Naive thymus-derived CD4-positive, alpha-beta T cell (primary cell): ENCODE measurements around the gene TTC7B. TPM values are rescaled to one million over a fixed set of nuclear protein-coding genes. Genes with fewer than 3 reads are reported as not detected.

Experiments used
- ATAC-seq: fragments of 150-1000 bp; cut with Tn5 transposase; 2 replicates; pipeline ENCODE4 v1.10.0; 2021; ENCODE audit warnings: mild to moderate bottlenecking, moderate library complexity
- CTCF ChIA-PET: fragments of 350-600 bp; sonication (Branson Sonifier 250); formaldehyde crosslinking; loops from one replicate; lab custom pipeline; 2021; ENCODE audit warnings: antibody characterized with exemption; lab: Charles Lee
- POLR2A ChIA-PET: fragments of 350-600 bp; sonication (Branson Sonifier 250); formaldehyde crosslinking; loops from one replicate; lab custom pipeline; 2021; ENCODE audit warnings: antibody characterized with exemption, inconsistent platforms; lab: Charles Lee
- DNase-seq, 9 donors: peaks; one replicate each; pipeline versions ENCODE4 v3.0.0 to v3.0.0-alpha.2; 2020 to 2022; ENCODE audit warnings: mixed read lengths in 1 of 9
- H3K27ac ChIP-seq: one replicate; pipeline ENCODE4 v1.7.0; 2013; ENCODE audit warnings: mild to moderate bottlenecking, low read depth, low read length, moderate library complexity
- H3K27me3 ChIP-seq, 2 donors: one replicate each; pipeline ENCODE4 v1.7.0; 2013; ENCODE audit warnings: low read length in 2 of 2, mild to moderate bottlenecking in 2 of 2, moderate library complexity in 2 of 2; ENCODE audit not compliant: control insufficient read depth in 2 of 2, insufficient read depth in 2 of 2
- H3K36me3 ChIP-seq, 3 experiments: 1 replicate in 2 of 3; 2 replicates in 1 of 3; pipeline ENCODE4 v1.7.0; 2013; ENCODE audit warnings: low read length in 3 of 3, mild to moderate bottlenecking in 3 of 3, moderate library complexity in 1 of 3; ENCODE audit not compliant: insufficient read depth in 3 of 3, control insufficient read depth in 2 of 3
- H3K4me1 ChIP-seq, 2 donors: one replicate each; pipeline ENCODE4 v1.7.0; 2013; ENCODE audit warnings: low read length in 2 of 2, mild to moderate bottlenecking in 2 of 2, moderate library complexity in 1 of 2; ENCODE audit not compliant: control insufficient read depth in 2 of 2, insufficient read depth in 2 of 2
- H3K4me3 ChIP-seq: 2 replicates; pipeline ENCODE4 v1.7.0; 2013; ENCODE audit warnings: mild to moderate bottlenecking, low read length
- H3K9me3 ChIP-seq, 3 experiments: 1 replicate in 2 of 3; 2 replicates in 1 of 3; pipeline ENCODE4 v1.7.0; 2013; ENCODE audit warnings: low read length in 3 of 3; ENCODE audit not compliant: control insufficient read depth in 2 of 3
- H3K27ac Mint-ChIP-seq, 9 donors: one replicate each; pipeline ENCODE4 v1.8.0; 2020 to 2022; ENCODE audit warnings: mixed read lengths in 9 of 9, mild to moderate bottlenecking in 8 of 9, moderate library complexity in 5 of 9, inconsistent platforms in 2 of 9
- H3K27me3 Mint-ChIP-seq, 5 donors: one replicate each; pipeline ENCODE4 v1.8.0; 2021 to 2022; ENCODE audit warnings: mixed read lengths in 5 of 5, mild to moderate bottlenecking in 1 of 5
- H3K36me3 Mint-ChIP-seq, 5 donors: one replicate each; pipeline ENCODE4 v1.8.0; 2020 to 2022; ENCODE audit warnings: mixed read lengths in 5 of 5, mild to moderate bottlenecking in 3 of 5, inconsistent platforms in 1 of 5
- H3K4me1 Mint-ChIP-seq, 7 donors: one replicate each; pipeline ENCODE4 v1.8.0; 2020 to 2022; ENCODE audit warnings: mixed read lengths in 7 of 7, mild to moderate bottlenecking in 3 of 7, inconsistent platforms in 1 of 7
- H3K4me3 Mint-ChIP-seq, 10 donors: one replicate each; pipeline ENCODE4 v1.8.0; 2020 to 2022; ENCODE audit warnings: mild to moderate bottlenecking in 10 of 10, mixed read lengths in 10 of 10, moderate library complexity in 6 of 10, inconsistent platforms in 2 of 10
- H3K9me3 Mint-ChIP-seq, 11 donors: one replicate each; pipeline ENCODE4 v1.8.0; 2020 to 2022; ENCODE audit warnings: mixed read lengths in 11 of 11, mild to moderate bottlenecking in 4 of 11, inconsistent platforms in 1 of 11, moderate library complexity in 1 of 11
- intact Hi-C, 2 donors: fragments of 100-400 bp; cut with micrococcal nuclease; formaldehyde crosslinking; loops; one replicate each; pipeline ENCODE4 v1.15.1; 2023
- polyA plus RNA-seq, 2 donors: library from polyadenylated mRNA; unstranded; fragments of 300-500 nt; fragmentation: Illumina TruSeq; gene quantifications; one replicate each; pipeline ENCODE4 v1.2.3, GENCODE V29; 2021
- total RNA-seq, 6 experiments: library from RNA in 5 of 6; stranded (reverse) in 5 of 6; gene quantifications; 1 replicate in 5 of 6; 2 replicates in 1 of 6; pipeline ENCODE4 v1.2.3 and lab custom pipeline; 2021 to 2026

TTC7B gene
- total and polyA plus RNA-seq, 7 experiments from 2014 or later = 0.08 to 9.5 (median 3.4) TPM; not detected in 2

DNA sequence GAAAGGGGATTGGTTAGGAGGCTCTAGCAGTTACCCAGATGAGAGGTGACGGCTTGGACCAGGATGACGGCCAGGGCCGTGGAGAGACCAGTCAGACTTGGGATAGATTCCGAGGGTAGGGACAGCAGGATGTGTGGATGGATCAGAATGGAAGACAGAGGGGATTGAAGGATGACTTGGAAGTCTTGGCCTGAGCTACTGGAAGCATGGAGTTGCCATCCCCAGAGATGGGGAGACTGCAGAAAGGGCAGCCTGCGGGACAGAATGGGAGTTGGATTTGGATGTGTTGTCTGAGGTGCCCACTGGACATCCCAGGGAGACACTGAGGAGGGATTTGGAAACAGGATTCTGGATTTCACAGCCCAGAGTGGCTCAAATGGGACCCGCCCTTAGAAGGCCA lies 317.1 kb downstream of the TTC7B start:
- DNase-seq = no peak
- Histone ChIP-seq H3K4me3 (no peak overlapping the region), H3K4me1 (no peaks in the 10 kb centered on the region), H3K36me3 (no peaks in the 10 kb centered on the region), H3K9me3 (no peaks in the 10 kb centered on the region), H3K27me3 (no peaks in the 10 kb centered on the region), H3K27ac (no peak overlapping the region)
- Mint-ChIP-seq H3K4me1 (peaks cover 0 to 17% (median 6%) of the 10 kb centered on the region in 7 donors), H3K4me3 (no peak overlapping the region), H3K9me3 (peaks cover 0 to 12% (median 0%) of the 10 kb centered on the region in 11 donors), H3K36me3 (peaks cover 0 to 3% (median 0%) of the 10 kb centered on the region in 5 donors), H3K27ac (peak overlapping the region in 1 of 9 donors; percentile 74), H3K27me3 (peaks cover 4 to 44% (median 25%) of the 10 kb centered on the region in 5 donors)
- POLR2A ChIA-PET = no interaction called here
- CTCF ChIA-PET = no interaction called here
- intact Hi-C loops = no loop called here
- no peak for ATAC-seq

DNA sequence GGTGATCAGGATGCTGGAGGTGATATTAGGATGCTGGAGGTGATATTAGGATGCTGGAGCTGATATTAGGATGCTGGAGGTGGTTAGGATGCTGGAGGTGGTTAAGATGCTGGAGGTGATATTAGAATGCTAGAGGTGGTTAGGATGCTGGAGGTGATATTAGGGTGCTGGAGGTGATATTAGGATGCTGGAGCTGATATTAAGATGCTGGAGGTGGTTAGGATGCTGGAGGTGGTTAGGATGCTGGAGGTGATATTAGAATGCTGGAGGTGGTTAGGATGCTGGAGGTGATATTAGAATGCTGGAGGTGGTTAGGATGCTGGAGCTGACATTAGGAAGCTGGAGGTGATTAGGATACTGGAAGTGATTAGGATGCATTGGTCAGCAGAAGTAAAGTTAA lies 318.0 kb downstream of the TTC7B start:
- Histone ChIP-seq H3K27ac (no peak overlapping the region), H3K36me3 (no peaks in the 10 kb centered on the region), H3K9me3 (no peaks in the 10 kb centered on the region), H3K4me3 (no peak overlapping the region), H3K27me3 (no peaks in the 10 kb centered on the region), H3K4me1 (no peaks in the 10 kb centered on the region)
- POLR2A ChIA-PET = no interaction called here
- peaks cover 4 to 41% (median 25%) of the 10 kb centered on the region in 5 donors for H3K27me3 Mint-ChIP-seq
- CTCF ChIA-PET = no interaction called here
- peak overlapping the region in 1 of 9 donors; percentile 39 for H3K27ac Mint-ChIP-seq
- intact Hi-C loops = no loop called here
- DNase-seq (no peak), ATAC-seq (no peak)
- peaks cover 0 to 17% (median 6%) of the 10 kb centered on the region in 7 donors for H3K4me1 Mint-ChIP-seq
- peaks cover 0 to 12% (median 0%) of the 10 kb centered on the region in 11 donors for H3K9me3 Mint-ChIP-seq
- H3K4me3 Mint-ChIP-seq = no peak overlapping the region
- H3K36me3 Mint-ChIP-seq = peaks cover 0 to 3% (median 0%) of the 10 kb centered on the region in 5 donors

DNA sequence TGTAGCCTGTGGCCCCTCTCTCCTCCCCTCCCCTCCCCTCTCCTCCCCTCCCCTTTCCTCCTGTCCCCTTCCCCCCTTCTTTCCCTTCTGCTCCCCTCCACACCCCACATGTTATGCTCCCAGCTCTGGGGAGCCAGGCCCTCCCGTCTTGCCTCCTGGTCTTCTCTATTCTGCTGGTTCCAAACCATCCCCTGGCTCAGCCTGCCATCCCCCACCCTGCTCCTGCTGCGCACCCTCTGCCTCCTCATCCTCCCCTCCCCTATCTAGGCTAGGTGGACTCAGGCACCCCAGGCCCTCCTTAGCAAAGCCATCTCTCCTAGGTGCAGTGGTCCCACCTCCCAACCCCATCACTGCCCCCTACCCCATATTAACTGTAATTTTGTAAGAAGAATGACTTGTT lies 319.9 kb downstream of the TTC7B start:
- ChIA-PET POLR2A (no interaction called here), CTCF (no interaction called here)
- intact Hi-C loops = no loop called here
- ATAC-seq (no peak), DNase-seq (no peak)
- Histone ChIP-seq H3K4me3 (no peak overlapping the region), H3K27me3 (no peaks in the 10 kb centered on the region), H3K9me3 (no peaks in the 10 kb centered on the region), H3K4me1 (no peaks in the 10 kb centered on the region), H3K27ac (no peak overlapping the region), H3K36me3 (no peaks in the 10 kb centered on the region)
- no peaks in the 10 kb centered on the region for H3K36me3 Mint-ChIP-seq
- H3K27me3 Mint-ChIP-seq = peaks cover 0 to 26% (median 11%) of the 10 kb centered on the region in 5 donors
- peaks cover 0 to 7% (median 0%) of the 10 kb centered on the region in 11 donors for H3K9me3 Mint-ChIP-seq
- no peak overlapping the region for H3K4me3 Mint-ChIP-seq
- peaks cover 0 to 12% (median 6%) of the 10 kb centered on the region in 7 donors for H3K4me1 Mint-ChIP-seq
- no peak overlapping the region for H3K27ac Mint-ChIP-seq

DNA sequence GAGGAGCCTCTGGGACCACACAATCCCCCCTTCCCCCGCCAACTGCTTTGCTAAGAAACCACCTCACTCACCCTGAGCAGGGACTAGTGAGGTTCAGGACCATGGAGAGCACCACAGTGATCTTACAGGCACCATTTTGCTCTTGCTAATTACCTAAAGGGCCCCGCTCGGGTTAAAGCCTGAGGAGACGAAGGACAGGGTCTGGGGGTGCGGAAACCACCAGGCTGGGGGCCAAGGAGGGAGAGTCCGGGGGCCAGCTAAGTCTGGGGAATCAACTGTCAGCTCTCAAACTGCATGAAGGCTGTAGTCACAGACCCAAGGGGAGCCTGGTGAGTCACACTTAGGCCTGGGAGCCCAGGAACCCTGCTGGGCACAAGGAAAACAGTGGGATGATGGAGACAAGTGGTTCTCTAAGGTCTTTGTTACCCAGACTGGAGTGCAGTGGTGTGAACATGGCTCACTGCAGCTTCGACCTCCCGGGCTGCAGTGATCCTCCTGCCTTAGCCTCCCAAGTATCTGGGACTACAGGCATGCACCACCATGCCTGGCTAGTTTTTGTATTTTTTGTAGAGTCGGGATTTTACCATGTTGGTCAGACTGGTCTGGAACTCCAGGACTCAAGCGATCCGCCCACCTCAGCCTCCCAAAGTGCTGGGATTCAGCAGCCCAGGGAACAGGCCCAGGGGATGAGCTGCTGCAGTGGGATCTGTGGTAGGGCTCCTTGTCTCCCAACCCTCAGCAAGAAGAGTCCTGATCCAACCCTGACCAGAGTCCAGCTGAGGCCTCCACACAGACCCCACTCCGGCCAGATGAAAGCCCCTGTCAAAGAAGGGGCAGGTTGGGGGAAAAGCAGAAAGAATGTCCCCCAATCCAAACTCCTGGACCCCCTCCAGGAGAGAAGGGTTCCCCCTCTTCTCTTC lies 320.6 kb downstream of the TTC7B start:
- ChIA-PET CTCF (no interaction called here), POLR2A (no interaction called here)
- Mint-ChIP-seq H3K9me3 (peaks cover 0 to 7% (median 0%) of the 10 kb centered on the region in 11 donors), H3K4me3 (no peak overlapping the region), H3K4me1 (peaks cover 0 to 10% (median 4%) of the 10 kb centered on the region in 7 donors), H3K27me3 (peaks cover 0 to 27% (median 11%) of the 10 kb centered on the region in 5 donors), H3K27ac (no peak overlapping the region), H3K36me3 (no peaks in the 10 kb centered on the region)
- peak in 8 of 9 donors; percentile 20 to 60 (median 40) for DNase-seq
- ATAC-seq = peak; percentile 55
- intact Hi-C loops = no loop called here
- no peaks in the 10 kb centered on the region for H3K4me1 ChIP-seq
- H3K27me3 ChIP-seq = no peaks in the 10 kb centered on the region
- H3K4me3 ChIP-seq = no peak overlapping the region
- no peaks in the 10 kb centered on the region for H3K36me3 ChIP-seq
- no peak overlapping the region for H3K27ac ChIP-seq
- no peaks in the 10 kb centered on the region for H3K9me3 ChIP-seq

DNA sequence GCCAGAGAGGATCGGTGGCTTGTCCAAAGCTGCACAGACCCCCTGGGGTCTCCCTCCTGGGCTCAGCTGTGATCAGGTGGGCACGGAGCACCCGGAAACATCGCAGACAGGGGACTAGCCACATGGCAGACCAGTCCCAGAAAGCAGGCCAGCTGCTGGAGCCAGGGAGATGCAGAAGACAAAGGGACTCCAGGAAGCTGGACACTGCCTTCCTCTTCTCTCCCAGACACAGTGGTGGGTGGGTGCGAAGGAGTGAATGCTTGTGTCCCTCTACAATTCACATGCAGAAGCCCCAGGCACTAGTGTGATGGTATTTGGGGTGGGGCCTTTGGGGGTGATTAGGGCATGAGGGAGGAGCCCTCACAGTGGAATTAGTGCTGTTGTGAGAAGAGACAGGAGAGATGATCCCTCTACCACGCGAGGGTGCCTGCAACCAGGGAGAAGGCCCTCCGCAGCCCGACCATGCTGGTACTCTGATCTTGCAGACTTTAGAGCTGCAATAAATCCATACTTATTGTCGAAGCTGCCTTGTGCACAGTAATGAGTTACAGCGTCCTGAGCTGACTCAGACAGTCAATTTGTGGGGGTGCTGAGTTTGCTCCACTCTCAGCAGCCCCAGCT lies 324.2 kb downstream of the TTC7B start:
- peaks cover 0 to 7% (median 0%) of the 10 kb centered on the region in 11 donors for H3K9me3 Mint-ChIP-seq
- no peaks in the 10 kb centered on the region for H3K27me3 ChIP-seq
- DNase-seq (no peak), ATAC-seq (no peak)
- no peaks in the 10 kb centered on the region for H3K36me3 Mint-ChIP-seq
- no peak overlapping the region for H3K27ac Mint-ChIP-seq
- no peaks in the 10 kb centered on the region for H3K36me3 ChIP-seq
- ChIA-PET CTCF (interaction anchor here (0.7 kb wide), 1 partner anchor 92 kb away, joined by 3 read pairs; no protein-coding TSS in a partner anchor), POLR2A (no interaction called here)
- H3K4me3 ChIP-seq = no peak overlapping the region
- no peaks in the 10 kb centered on the region for H3K4me1 ChIP-seq
- H3K9me3 ChIP-seq = no peaks in the 10 kb centered on the region
- peaks cover 0 to 2% (median 0%) of the 10 kb centered on the region in 7 donors for H3K4me1 Mint-ChIP-seq
- intact Hi-C loops = no loop called here
- no peak overlapping the region for H3K27ac ChIP-seq
- no peak overlapping the region for H3K4me3 Mint-ChIP-seq
- H3K27me3 Mint-ChIP-seq = peaks cover 0 to 7% (median 0%) of the 10 kb centered on the region in 5 donors

DNA sequence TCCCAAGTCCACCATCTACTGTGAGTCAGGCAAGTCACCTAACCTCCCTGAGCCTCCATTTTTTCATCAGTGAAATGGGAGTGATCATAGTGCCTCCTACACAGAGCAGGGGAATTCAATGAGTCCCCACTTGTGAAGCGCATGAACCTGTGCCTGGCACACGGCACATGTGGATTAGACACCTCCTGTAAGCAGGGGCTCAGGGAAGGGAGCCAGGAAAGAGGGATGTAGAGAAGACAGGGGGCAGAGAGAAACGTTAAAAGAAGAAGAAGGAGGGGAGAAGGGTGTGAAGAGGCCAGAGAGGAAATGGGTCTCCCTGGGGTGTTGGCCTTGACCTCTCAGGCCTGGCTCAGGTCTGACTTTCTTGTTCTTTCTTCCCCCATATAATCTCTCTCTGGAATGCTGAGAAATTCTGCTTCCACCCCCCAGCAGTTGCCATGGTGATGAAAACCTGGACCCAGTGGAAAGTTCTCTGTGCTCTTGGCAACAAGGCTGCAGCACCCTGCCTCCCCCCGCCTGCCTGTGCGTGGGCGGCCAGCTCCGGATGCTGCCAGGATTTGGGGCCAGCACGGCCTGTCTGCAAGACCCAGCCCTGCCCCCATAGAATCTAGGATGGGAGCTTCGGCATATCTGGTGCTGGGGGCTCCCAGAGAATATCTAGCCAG lies 324.9 kb downstream of the TTC7B start:
- Mint-ChIP-seq H3K27me3 (peaks cover 0 to 7% (median 0%) of the 10 kb centered on the region in 5 donors), H3K27ac (no peak overlapping the region), H3K9me3 (peaks cover 0 to 7% (median 0%) of the 10 kb centered on the region in 11 donors), H3K4me3 (no peak overlapping the region), H3K4me1 (peaks cover 0 to 2% (median 0%) of the 10 kb centered on the region in 7 donors), H3K36me3 (no peaks in the 10 kb centered on the region)
- no peak for ATAC-seq
- Histone ChIP-seq H3K9me3 (no peaks in the 10 kb centered on the region), H3K27ac (no peak overlapping the region), H3K4me3 (no peak overlapping the region), H3K27me3 (no peaks in the 10 kb centered on the region), H3K4me1 (no peaks in the 10 kb centered on the region), H3K36me3 (no peaks in the 10 kb centered on the region)
- POLR2A ChIA-PET = no interaction called here
- CTCF ChIA-PET = interaction anchor here (0.7 kb wide), 1 partner anchor 92 kb away, joined by 3 read pairs; no protein-coding TSS in a partner anchor
- intact Hi-C loops = no loop called here
- no peak for DNase-seq
